Measurements from ENCODE around the gene CDK9.

The CDK9 gene

GRCh38 chr9:127809540-127810377 lies 23.9 kb downstream of the CDK9 start:
- TF ChIP-seq CTCF (IDR thresholded peaks at IDR 0.05; ENCODE audit: borderline replicate concordance, control extremely low read depth, extremely low read depth, insufficient read depth, missing control alignments): no peak
- DNase-seq (ENCODE audit: low spot score): peak; percentile 42
- in situ Hi-C loops (cut with MboI; ENCODE audit: low sequenced_read_pairs, unreplicated experiment): no loop called here

DNA sequence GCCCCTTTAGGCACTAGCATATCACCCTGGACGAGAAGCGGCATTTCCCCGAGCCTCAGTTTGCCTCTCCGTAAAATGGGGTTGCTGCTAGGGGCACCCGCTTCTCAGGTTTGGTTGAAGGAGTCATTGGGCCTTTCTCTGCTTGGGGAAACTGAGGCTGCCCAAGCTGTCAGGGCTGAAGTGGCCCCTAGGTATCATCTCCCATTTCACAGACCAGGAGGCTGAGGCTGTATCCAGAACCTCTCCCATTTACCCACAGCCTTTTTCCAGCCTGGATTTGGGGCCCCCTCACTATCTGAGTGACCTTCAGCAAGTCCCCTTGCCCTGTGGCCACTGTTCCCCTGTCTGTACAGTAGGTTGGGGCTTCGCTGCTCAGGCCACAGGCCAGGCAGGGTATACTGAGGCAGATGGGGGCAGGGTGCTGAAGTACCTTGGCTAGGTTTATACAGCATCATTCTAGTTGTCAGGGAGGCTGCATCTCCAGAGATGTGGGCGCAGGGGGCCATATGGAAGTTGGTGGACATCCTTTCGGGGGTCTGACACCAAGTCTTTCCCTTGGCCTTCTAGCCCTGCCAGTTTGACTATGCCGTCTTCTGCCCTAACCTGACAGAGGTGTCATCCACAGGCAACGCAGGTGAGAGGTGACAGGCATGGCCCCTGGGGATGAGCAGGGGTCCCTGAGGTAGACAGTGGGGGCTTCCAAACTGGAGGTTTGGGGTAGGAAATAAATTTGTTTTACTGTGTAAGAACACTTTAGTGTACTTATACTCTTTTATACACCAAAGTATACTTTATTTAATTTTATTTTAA lies 24.7 kb downstream of the CDK9 start:
- no peak for TF ChIP-seq CTCF (IDR thresholded peaks at IDR 0.05; ENCODE audit: borderline replicate concordance, control extremely low read depth, extremely low read depth, insufficient read depth, missing control alignments)
- in situ Hi-C loops (cut with MboI; ENCODE audit: low sequenced_read_pairs, unreplicated experiment): no loop called here
- no peak for DNase-seq (ENCODE audit: low spot score)

- in situ Hi-C loops (cut with MboI; ENCODE audit: low sequenced_read_pairs, unreplicated experiment): no loop called here
- TF ChIP-seq CTCF (IDR thresholded peaks at IDR 0.05; ENCODE audit: borderline replicate concordance, control extremely low read depth, extremely low read depth, insufficient read depth, missing control alignments): no peak
- DNase-seq (ENCODE audit: low spot score): no peak
Measured at GRCh38 chr9:127812011-127812410, 26.2 kb downstream of the CDK9 start.

GRCh38 chr9:127812936-127813675 lies 27.3 kb downstream of the CDK9 start:
- in situ Hi-C loops (cut with MboI; ENCODE audit: low sequenced_read_pairs, unreplicated experiment): no loop called here
- no peak for TF ChIP-seq CTCF (IDR thresholded peaks at IDR 0.05; ENCODE audit: borderline replicate concordance, control extremely low read depth, extremely low read depth, insufficient read depth, missing control alignments)
- DNase-seq (ENCODE audit: low spot score): no peak

DNA sequence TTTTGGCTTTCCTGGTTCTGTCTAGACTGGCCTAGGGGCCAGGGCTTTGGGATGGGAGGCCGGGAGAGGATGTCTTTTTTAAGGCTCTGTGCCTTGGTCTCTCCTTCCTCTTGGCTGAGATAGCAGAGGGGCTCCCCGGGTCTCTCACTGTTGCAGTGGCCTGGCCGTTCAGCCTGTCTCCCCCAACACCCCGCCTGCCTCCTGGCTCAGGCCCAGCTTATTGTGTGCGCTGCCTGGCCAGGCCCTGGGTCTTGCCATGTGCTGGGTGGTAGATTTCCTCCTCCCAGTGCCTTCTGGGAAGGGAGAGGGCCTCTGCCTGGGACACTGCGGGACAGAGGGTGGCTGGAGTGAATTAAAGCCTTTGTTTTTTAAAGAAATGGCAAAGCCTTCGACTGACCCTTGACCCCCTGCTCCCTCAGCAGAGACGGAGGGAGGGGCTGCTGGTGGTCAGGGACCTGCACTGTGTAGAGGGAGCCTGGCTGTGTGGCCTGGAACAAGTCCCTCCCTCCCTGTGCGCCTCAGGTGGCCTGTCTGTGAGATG lies 27.9 kb downstream of the CDK9 start:
- no peak for DNase-seq (ENCODE audit: low spot score)
- TF ChIP-seq CTCF (IDR thresholded peaks at IDR 0.05; ENCODE audit: borderline replicate concordance, control extremely low read depth, extremely low read depth, insufficient read depth, missing control alignments): no peak
- in situ Hi-C loops (cut with MboI; ENCODE audit: low sequenced_read_pairs, unreplicated experiment): no loop called here

Measured in GM13976 (cell line).